Measurements from ENCODE around the gene HACD3.

- TF ChIP-seq POLR2A (IDR thresholded peaks at IDR 0.05; ENCODE audit: low read length) (no peak), CTCF (IDR thresholded peaks at IDR 0.05) (no peak), BHLHE40 (IDR thresholded peaks at IDR 0.05; ENCODE audit: low read depth, low read length) (no peak), ZNF302 (CRISPR knock-in tag; IDR thresholded peaks at IDR 0.05) (no peak), MYC (IDR thresholded peaks at IDR 0.05; ENCODE audit: borderline replicate concordance, low read length) (no peak), POLR2AphosphoS2 (conservative IDR thresholded peaks at IDR 0.05; ENCODE audit: low read length) (no peak), RCOR1 (IDR thresholded peaks at IDR 0.05; ENCODE audit: low read depth, low read length) (no peak), KDM1A (IDR thresholded peaks at IDR 0.05; ENCODE audit: low read depth) (no peak), RFX5 (IDR thresholded peaks at IDR 0.05) (no peak), HDAC2 (IDR thresholded peaks at IDR 0.05) (no peak)
Measured at GRCh38 chr15:65532738-65533051, 2.4 kb downstream of the HACD3 start.
